Measurements from ENCODE around the gene MBTPS2. TPM values are rescaled to one million over a fixed set of nuclear protein-coding genes. Genes with fewer than 3 reads are reported as not detected.

MBTPS2 gene
- total and polyA plus RNA-seq, 8 donors, result 1.2 to 20.2 (median 2.1) TPM; not detected in 1

- TF ChIP-seq CTCF (IDR thresholded peaks at IDR 0.05), result no peak
- TF ChIP-seq EP300 (IDR thresholded peaks at IDR 0.05), result no peak
- TF ChIP-seq POLR2AphosphoS5 (IDR thresholded peaks at IDR 0.05), result no peak
- no peak for TF ChIP-seq POLR2A (IDR thresholded peaks at IDR 0.05)
- Histone ChIP-seq H3K4me1 (no peaks in the 10 kb centered on the region), H3K36me3 (no peaks in the 10 kb centered on the region), H3K27ac (no peak overlapping the region), H3K27me3 (no peaks in the 10 kb centered on the region), H3K9me3 (no peaks in the 10 kb centered on the region), H3K4me3 (no peak overlapping the region)
- intact Hi-C loops (cut with DNase I; ENCODE audit: low total_unique reads), result no loop called here
- no peak for DNase-seq
- WGBS, 5 donors, result 0 to 27% (median 11%) methylated on average over 1 of the region's 1 CpG
Observed at GRCh38 chrX:21800344-21800770, 39.1 kb upstream of the MBTPS2 start.

DNA sequence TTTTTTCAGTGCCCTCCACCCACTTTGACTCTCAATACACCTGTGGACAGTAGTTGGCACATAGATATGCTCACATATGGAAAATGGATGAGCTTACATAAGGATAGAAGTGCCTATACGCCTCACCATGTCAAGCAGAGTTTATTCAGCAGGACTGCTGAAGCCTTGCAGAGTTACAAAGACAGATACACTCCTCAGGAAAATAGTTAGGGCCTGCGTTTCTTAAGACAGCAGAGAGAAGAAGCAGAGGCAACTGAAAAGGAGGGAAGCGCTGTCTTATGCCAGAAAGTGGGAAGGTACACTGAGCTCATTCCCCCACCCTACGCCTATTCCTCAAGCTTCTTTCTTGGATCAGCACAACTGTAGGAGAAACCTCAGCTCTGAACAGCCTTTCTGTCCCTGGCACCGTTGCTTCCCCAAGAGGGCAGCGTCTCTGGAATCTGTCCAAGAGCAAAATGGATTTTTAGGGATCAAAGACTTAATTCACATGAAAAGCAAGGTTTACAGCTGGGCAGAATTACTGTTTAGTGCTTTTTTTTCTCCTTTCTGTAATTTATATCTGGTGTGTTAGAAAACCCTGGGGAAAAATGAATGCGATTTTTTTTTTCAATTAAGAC is 37.3 kb upstream of the MBTPS2 start:
- Histone ChIP-seq H3K9me3 (no peaks in the 10 kb centered on the region), H3K4me3 (no peak overlapping the region), H3K27ac (no peak overlapping the region), H3K27me3 (no peaks in the 10 kb centered on the region), H3K36me3 (no peaks in the 10 kb centered on the region), H3K4me1 (no peaks in the 10 kb centered on the region)
- DNase-seq, result peak in 1 of 2 donors; percentile 37
- 54 to 81% (median 64%) methylated on average over 7 of the region's 7 CpGs for WGBS, 5 donors
- no peak for TF ChIP-seq EP300 (IDR thresholded peaks at IDR 0.05)
- no peak for TF ChIP-seq CTCF (IDR thresholded peaks at IDR 0.05)
- TF ChIP-seq POLR2AphosphoS5 (IDR thresholded peaks at IDR 0.05), result no peak
- no peak for TF ChIP-seq POLR2A (IDR thresholded peaks at IDR 0.05)
- intact Hi-C loops (cut with DNase I; ENCODE audit: low total_unique reads), result no loop called here

GRCh38 chrX:21802839-21803238 is 36.6 kb upstream of the MBTPS2 start:
- no peaks in the 10 kb centered on the region for H3K4me1 ChIP-seq
- H3K36me3 ChIP-seq, result no peaks in the 10 kb centered on the region
- DNase-seq, result no peak
- no peak overlapping the region for H3K4me3 ChIP-seq
- intact Hi-C loops (cut with DNase I; ENCODE audit: low total_unique reads), result no loop called here
- no peak overlapping the region for H3K27ac ChIP-seq
- no peaks in the 10 kb centered on the region for H3K27me3 ChIP-seq
- no peaks in the 10 kb centered on the region for H3K9me3 ChIP-seq
- TF ChIP-seq EP300 (IDR thresholded peaks at IDR 0.05), result no peak
- no peak for TF ChIP-seq CTCF (IDR thresholded peaks at IDR 0.05)
- TF ChIP-seq POLR2A (IDR thresholded peaks at IDR 0.05), result no peak
- TF ChIP-seq POLR2AphosphoS5 (IDR thresholded peaks at IDR 0.05), result no peak

DNA sequence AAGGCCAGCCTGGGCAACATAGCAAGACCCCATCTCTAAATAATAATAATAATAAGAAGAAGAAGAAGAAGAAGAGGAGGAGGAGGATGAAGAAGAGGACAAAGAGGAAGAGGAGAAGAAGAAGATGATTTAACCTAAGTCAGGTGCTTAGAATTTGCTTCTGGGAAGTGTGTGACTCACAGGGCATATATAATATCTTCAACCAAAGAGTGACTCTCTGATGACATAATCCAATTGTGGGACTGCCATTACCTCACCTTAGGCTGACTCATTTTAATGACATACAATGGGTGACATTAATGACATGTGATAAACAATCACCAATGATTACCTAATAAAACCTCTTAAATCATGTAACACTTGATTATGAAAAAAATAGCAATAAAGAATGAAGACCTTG is 32.7 kb upstream of the MBTPS2 start:
- no peak for DNase-seq
- TF ChIP-seq EP300 (IDR thresholded peaks at IDR 0.05), result no peak
- TF ChIP-seq POLR2A (IDR thresholded peaks at IDR 0.05), result no peak
- TF ChIP-seq CTCF (IDR thresholded peaks at IDR 0.05), result no peak
- H3K36me3 ChIP-seq, result no peaks in the 10 kb centered on the region

More for the DNA sequence above, 32.7 kb upstream of the MBTPS2 start:
- peaks cover 0 to 6% (median 2%) of the 10 kb centered on the region in 4 donors for H3K9me3 ChIP-seq
- H3K4me1 ChIP-seq, result no peaks in the 10 kb centered on the region
- intact Hi-C loops (cut with DNase I; ENCODE audit: low total_unique reads), result no loop called here
- H3K27ac ChIP-seq, result no peak overlapping the region
- no peak overlapping the region for H3K4me3 ChIP-seq
- H3K27me3 ChIP-seq, result no peaks in the 10 kb centered on the region

Measured in stomach (tissue), 9 donors.